Stimulated activated CD4-positive, alpha-beta T cell treated with anti-CD3 and anti-CD28 coated beads, Interleukin-15, amount 100 ng/mL, for 1 hour (primary cell): ENCODE results near the gene NOXA1.

Experiments used
- DNase-seq, 2 donors: peaks; one replicate each; pipeline ENCODE4 v3.0.0-alpha.2; 2020; ENCODE audit warnings: low read depth in 1 of 2, low spot score in 1 of 2

Gene NOXA1

DNA sequence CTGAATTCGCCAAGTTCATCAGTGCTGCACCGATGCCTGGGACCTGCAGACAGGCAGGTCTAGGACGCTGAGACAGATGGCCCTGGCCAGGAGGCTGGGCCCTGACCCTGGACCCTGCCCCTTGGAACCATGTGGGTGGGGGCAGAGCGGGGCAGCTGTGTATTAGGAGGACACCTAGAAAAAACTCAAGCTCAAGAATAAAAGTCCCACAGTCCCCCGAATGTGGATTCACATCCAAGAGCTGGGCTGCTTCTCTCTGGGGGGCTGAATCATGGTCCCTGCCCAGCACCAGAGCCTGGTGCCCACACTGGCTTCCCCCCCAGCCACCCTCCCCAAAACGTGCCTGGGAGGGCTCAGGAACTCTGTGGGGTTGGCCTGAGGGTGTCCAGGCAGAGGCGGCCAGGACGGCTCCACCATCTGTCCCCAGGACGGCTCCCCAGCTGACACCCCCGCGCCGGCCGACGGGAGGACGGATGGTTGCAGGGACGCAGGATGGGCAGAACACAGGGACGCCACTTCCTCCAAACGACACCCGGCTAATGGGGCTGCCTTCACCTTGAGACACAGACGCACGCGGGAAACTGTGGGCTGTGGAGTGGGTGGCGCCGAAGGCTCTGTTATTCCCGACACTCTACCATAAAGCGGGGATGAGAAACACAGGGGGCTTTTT lies 35.2 kb upstream of the NOXA1 start:
- no peak for DNase-seq

DNA sequence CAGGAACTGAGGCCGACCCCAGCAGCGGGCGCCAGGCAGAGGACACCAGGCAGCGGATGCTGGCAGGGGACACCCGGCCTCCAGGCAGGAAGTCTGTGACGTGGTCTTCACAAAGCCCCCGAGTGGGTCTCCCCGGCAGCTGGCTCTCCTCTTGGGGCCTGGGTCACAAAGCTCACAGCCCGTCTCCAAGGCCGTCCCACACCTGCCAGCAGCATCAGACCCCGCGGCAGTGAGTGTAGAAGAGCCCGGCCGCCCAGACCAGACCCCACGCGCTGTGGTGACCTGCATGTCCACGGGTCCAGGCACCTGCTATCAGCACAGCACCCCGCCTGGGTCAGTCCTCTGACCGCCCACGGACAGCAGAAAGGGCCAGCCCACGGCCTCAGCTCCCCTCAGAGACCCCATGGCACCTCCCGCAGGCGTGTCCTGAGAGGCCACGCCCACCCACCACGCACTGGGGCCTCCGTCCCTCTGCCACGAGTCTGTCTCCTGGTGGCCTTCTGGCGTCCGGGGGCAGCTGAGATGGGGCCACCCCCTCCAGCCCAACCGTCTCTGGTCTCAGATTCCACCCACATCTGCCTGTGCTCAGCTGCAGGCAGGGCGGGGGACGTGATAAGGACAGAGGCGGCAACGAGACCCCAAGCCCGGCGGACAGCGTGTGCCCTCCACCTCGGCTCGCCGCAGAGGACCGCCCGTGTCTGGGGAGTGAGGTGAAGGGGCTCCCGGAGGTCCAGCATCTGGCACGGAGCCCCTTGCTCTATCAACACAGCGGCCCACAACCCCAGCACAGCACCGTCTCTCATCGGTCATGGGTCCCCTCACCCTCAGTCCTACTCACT lies 34.4 kb upstream of the NOXA1 start:
- no peak for DNase-seq

DNA sequence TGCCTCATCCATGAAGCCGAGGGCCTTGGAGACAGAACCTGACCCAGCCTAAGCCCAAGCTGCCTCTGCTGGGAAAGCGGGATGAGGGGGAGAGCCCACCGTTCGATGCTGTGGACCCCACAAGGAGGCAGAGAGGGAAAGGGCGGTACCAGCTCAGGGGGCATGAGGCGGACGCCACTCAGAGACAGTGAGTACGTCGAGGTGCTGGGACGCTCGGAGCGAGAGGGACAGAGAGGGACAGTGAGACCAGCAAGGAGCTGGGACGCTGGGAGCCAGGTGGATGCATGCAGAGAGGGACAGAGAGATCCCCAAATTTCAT lies 33.8 kb upstream of the NOXA1 start:
- DNase-seq: no peak

DNA sequence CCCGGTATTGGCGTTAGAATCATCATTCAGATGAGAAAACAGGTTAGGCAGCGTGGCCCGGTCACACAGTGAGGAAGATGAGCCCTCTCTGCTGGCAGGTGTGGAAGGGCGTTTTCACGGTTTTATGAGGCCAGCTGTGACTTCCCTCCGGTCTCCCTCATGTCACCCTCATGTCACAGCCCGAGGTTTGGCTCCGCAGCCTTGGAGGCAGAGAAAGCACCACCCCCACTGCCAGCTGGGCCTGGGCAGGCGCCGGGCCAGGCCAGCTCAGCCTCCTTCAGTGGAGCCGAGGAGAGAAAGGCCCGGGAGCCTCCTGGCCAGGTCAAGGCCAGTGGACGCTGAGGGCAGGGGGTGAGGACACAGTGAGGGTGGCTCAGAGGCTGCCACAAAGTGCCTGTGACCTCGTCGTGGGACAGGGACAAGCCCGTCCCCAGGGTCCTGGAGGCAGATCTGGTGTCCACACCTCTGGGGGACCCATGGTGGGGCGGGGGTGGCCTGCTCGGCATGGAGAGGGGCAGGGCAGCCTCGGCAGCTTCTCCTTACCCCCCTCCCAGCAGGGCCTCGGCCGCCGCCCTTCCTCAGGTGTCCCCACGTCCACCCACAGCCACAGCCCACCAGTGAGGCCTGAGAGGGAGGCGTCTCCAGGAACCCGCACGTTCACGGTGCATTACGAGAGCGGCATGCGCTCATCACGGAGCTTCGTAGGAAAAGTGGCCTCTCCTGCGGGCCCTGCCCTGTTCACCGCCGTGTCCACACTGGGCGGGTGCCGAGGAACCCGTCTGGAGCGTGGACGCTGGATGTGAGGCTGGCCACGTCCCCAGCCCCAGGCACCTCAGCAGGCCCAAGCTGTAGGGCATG lies 32.4 kb upstream of the NOXA1 start:
- DNase-seq: no peak

DNA sequence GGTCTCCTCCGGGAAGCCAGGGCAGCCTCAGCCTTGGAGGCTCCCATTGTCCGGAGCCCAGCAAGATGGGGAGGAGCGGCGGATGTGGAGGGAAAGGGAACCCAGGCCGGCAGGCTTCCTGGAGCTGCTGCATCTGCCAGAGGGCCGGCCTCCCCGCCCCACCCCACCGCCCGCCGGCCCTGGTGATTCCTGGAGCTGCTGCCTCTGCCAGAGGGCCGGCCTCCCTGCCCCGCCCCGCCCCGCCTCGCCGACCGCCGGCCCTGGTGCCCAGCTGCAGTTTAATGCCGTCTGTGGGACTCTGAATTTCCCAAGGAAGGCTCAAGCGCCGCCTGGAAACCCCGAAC lies 31.8 kb upstream of the NOXA1 start:
- no peak for DNase-seq

DNA sequence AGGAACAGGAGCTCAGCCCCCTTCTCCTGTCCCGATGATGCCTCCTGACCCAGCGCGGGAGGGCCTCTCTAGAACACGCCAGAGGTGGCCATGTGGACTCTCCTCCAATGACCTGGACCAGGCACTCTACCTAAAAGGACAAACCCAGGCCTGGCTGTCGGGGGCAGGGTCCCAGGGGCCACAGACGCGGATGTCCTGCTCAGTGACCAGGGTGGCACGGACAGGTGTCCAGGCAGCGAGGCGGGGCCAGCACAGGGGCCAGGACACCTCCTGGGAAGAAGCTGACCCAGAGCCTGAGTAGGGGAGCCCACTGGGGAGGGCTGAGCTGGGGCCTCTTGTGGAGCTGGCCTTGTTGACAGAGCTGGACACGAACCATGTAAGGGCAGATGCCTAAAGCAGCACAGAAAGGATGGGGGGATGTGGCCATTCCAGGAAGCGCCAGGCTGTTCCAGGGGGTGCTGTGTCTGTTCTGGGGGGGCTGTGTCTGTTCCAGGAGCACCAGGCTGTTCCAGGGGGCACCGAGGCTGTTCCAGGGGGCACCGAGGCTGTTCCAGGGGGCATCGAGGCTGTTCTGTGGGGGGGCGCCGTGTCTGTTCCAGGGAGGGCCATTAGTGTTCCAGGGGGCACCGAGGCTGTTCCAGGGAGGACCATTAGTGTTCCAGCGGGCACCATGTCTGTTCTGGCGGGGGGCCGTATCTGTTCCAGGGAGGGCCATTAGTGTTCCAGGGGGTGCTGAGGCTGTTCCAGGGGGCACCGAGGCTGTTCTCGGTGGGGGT lies 30.8 kb upstream of the NOXA1 start:
- DNase-seq: no peak

DNA sequence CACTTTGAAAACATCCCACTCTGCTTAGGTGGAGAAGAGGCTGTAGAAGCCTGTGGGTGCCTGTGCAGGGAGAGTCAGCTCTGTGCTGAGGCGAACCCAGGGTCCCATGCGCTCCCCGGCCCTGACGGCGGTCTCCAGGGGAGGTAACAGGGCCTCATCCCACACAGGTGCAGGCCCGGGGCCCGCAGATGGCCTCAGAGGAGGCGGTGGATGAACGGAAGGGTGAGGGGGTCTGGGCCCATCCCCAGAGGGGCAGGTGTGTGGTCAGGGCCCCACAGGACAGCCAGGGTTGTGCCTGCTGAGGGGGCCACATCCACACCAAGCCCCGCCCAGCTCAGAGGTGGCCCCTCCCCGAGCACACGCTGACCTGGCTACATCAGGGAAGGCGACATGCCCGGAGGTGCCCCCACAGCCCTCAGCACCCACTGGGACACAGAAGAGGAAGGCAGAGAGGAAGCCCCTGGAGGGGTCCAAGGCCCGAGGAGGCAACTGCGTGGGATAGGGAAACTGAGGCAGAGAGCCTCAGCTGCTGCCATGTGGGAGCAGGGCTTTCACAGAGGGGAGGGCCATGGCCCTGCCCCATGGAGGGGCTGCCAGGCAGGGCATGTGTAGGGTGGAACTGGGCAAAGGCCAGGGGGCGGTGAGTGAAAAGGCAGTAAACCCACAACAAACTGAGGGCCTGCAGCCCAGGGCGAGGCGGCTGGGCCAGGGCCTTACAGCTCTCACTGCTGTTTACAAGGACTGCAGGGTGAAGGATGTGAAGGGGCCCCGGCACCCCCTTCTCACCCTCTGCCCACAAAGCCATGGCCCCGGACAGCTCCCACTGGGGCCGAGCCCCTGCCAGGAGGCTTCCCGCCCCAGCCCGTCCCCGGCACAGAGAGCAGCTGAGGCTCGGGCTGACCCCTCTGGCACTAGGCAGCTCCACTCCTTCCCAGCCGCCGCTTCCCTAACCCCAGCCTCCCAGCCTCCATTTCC lies 29.7 kb upstream of the NOXA1 start:
- DNase-seq: no peak

DNA sequence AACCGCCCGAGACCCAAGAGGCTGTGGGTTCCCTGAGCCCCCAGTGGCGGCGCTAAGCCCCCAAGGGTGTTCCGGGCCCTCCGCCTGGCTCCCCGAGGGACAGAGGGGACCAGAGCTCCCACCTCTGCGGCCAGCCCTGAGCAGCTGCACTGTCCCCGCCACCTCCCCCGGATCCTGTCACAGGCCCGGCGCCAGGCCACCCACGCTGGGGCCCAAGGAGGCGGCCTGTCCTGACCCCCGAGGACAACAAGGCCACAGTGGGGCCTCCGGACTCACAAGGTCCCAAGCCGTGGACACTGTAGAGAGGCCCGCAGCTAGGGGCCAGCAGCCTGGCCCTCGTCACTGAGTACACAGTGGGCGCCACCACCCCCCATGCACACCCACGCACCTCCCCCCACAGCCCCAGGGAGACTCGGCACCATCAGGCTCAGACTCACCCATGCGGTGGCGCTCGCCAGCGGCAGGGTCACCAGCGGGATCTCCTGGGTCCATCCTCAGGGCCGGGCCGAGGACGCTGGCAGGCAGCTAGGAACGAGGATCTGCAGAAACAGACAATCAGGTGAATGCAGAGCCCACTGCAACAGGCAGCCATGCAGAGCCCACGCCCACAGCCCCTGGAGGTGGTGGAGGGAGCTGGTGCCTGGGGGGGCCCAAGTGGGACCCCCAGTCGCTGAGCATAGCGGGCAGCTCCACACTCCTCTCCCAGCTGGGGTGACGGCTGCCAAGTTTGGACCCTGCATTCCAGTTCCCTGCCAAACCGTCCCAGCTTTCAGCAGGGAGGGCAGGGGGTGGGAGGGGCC lies 28.1 kb upstream of the NOXA1 start:
- no peak for DNase-seq

DNA sequence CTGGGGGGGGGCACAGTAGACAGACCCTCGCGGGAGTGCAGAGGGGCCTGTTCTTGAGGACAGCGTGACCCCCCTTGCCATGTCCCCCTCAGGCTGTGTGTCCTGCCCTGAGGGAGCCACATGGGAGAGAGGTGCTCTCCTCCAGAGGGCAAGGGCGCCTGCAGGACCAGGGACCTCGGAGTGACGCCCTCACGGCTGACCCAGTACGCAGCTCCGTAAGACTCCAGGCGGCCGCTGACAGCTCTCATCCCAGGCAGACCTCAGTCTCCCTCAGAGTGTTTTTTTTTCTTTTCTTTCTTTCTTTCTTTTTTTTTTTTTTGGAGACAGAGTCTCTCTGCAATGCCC lies 27.6 kb upstream of the NOXA1 start:
- DNase-seq: no peak

DNA sequence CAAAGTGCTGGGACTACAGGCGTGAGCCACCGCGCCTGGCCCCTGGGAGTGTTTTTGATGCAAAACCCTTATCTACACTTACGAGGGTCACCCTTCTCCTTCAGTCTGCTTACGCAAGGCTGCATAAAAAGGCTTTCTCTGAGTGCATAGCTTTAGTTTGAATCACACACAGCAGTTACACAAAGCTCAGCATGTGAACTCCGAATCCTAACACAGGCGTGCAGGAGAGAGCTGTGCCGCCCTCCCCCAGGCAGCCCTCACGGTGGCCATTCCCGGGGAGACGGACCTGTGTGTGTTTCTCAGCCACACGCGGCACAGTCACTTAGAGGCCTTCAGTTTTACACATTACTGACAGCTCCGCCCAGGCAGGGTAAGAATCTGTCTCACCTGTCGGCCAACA lies 27.0 kb upstream of the NOXA1 start:
- no peak for DNase-seq

DNA sequence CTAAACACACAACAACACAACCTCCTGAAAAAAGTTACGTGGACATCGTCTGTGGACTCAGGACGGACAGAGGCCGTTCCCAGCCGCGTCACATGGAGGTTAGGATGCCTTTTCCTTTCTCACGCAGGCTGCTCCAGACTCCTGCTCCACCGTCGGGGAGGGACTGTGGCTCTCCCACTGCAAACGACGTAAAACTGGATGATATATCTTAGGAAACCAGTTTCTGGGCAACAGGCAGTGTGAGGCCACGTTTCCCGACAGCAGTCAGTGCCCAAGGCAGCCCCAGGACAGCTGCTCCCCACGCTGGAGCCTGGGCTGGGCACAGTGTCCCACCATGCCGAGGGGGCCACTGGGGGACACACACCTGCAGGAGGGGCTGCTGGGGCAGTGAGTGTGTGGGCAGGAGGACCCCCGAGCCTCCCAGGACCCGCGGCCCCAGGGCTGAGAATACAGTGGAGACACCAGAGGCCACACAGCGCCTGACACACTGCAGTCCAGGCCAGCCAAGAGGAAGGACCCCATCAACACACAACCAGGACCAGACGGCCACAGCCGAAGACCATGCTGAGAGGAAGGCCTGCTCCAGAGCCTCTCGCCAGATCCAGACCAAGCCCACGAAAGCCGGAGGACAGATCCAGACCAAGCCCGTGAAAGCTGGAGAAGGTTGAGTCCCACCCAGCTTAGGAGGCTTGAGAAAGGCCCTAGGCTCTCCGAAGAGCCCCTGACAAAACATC lies 26.4 kb upstream of the NOXA1 start:
- no peak for DNase-seq

DNA sequence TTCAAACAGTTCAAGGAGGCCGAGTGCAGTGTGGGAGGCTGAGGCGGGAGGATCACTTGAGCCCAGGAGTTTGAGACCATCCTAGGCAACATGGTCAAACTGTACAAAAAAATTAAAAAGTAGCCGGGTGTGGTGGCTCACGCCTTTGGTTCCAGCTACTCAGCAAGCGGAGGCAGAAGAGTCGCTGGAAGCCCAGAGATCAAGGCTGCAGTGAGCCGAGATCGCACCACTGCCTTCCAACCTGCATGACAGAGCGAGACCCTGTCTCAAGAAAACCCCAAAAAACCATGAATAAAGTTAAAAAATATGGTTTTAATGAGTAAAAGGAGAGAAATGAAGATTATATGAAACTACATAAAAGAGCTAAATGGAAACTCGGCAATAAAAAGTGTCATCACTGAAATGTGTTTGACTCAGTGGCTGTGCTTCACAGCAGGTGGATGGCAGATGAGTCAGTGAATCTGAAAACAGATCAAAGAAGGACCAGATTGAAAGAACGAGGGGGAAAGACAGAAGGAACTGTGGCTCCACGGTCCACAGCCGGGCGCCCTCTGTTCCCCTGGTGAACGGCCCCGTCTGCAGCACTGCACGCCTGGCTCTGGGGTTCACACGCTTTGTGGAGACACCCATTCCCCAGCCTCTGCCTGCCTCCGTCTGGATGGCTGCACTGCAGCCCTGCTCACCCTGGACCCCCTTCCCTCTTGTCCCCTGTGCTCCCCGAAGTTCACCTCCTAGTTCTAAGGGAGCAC lies 25.3 kb upstream of the NOXA1 start:
- no peak for DNase-seq

DNA sequence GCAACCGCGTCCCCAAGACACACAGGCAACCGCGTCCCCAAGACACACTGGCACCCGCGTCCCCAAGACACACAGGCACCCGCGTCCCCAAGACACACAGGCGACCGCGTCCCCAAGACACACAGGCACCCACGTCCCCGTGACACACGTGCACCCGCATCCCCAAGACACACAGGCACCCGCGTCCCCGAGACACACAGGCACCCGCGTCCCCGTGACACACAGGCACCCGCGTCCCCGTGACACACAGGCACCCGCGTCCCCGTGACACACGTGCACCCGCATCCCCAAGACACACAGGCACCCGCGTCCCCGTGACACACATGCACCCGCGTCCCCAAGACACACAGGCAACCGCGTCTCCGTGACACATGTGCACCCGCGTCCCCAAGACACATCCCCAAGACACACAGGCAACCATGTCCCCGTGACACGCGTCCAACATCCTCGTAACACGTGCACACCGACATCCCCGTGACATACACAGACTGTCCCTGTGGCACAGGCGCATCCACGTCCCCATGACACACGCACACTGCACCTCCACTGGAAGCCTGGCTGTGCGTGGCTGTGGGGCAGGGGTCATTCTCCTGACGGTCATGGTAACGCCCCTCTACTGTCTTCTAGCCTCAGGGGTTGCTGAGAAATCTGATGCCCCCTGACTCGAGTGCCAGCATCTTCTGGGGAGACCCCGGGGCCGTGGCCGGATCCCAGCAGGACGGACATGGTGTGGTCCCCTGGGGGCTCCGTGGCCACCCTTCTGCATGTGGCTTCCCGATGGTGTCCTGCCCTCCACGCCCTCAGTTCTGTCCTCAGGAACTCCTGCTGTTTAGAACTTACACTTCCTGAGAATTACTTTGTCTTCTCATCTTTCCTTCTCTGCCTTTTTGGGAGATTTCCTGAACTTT lies 24.4 kb upstream of the NOXA1 start:
- no peak for DNase-seq

DNA sequence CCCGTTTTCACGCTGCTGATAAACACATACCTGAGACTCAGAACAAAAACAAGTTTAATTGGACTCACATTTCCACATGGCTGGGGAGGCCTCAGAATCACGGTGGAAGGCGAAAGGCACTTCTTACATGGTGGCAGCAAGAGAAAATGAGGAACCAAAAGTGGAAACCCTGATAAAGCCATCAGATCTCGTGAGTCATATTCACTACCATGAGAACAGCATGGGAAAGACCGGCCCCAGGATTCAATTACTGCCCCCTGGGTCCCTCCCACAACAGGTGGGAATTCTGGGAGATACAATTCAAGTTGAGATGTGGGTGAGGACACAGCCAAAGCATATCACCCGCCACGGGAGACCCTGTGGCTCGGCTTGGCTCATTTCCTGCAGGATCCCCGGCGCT lies 20.4 kb upstream of the NOXA1 start:
- DNase-seq: no peak

DNA sequence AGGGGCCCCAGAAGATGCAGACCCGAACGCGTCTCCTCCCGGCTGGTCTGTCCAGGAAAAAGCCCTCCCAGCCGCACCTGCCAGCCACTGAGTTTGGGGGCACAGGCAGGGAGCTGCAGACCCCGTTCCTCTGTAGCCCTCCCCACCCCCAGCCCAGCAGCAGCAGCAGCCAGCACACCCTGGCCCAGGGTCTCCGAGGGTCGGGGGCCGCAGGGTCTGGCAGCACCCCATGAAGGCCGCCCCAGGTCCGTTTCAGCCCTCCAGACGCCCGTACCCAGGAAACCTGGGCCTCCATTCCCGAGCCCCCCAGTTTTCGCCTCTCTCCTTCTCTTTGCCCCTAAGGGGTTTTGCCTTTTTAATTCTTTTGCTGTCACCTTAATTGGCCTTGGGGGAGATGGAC lies 19.9 kb upstream of the NOXA1 start:
- DNase-seq: no peak

DNA sequence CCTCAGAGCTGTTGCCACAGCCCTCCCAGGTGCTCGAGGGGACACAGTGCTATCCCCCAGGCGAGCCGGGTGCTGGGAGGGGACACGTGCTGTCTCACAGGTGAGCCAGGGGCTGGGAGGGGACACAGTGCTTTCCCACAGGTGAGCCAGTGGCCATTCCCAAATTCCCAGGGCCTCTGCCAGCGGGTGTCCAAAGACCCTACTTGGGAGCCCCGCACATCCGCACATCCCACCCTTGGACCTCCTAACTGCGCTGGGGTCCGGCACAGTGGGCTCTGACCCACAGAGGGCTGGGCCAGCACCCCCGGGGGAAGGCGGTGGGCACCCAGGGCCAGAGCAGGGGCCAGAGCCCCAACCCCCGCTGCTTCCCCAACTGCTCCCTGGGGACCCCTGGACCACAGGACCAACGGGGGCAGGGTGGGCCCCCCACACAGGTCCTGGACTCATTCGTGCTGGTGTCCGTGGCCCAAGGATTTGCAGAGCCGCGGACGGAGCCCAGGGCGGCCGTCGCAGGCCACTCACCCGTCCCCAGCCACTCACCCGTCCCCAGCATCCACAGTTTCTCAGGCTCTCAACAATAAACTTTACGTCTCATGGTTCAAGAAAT lies 18.1 kb upstream of the NOXA1 start:
- no peak for DNase-seq

DNA sequence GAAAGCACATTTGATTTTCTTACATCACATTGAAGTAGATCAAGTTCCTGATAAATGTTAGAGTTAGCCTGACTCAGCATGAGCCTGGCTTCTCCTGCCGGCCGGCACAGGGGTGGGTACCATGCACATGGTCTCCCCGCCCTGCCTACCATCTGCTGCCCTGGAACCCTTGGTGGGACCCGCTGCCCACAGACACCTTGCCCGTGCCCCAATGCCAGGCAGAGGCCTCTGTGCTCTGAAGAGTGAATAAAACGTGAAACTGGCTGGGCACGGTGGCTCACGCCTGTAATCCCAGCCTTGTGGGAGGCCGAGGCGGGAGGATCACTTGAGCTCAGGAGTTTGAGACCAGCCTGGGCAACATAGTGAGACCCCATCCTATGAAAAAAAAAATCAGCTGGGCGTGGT lies 17.5 kb upstream of the NOXA1 start:
- no peak for DNase-seq
